NB4 (cell line): ENCODE data around the gene RIMS4.

Source experiments
- DNase-seq: peaks from one replicate; pipeline ENCODE4 v3.0.0; 2010; ENCODE audit warnings: low read depth
- H3K4me3 ChIP-seq: one replicate; pipeline ENCODE4 v1.5.1; 2011; ENCODE audit warnings: mild to moderate bottlenecking, low read depth, low read length, moderate library complexity
- CTCF ChIP-seq: IDR thresholded peaks from one replicate; pipeline ENCODE4 v1.5.1; 2012; ENCODE audit warnings: low read depth, low read length
- MAX ChIP-seq: IDR thresholded peaks from 2 replicates; pipeline ENCODE4 v1.6.1; 2011; ENCODE audit warnings: low read depth, low read length
- MYC ChIP-seq: IDR thresholded peaks from 2 replicates; pipeline ENCODE4 v1.6.1; 2011; ENCODE audit warnings: low read depth, low read length
- POLR2A ChIP-seq: IDR thresholded peaks from 2 replicates; pipeline ENCODE4 v1.6.1; 2011; ENCODE audit warnings: mild to moderate bottlenecking; ENCODE audit not compliant: insufficient read length; ENCODE audit errors: extremely low read depth

The RIMS4 gene

GRCh38 chr20:44841955-44842354 is 31.6 kb upstream of the RIMS4 start:
- no peak for DNase-seq
- no peak overlapping the region for H3K4me3 ChIP-seq
- TF ChIP-seq POLR2A (no peak), CTCF (no peak), MAX (no peak), MYC (no peak)

- TF ChIP-seq MYC (no peak), POLR2A (no peak), MAX (no peak), CTCF (no peak)
- DNase-seq, result no peak
- H3K4me3 ChIP-seq, result no peak overlapping the region
Measured at GRCh38 chr20:44840826-44841225, 30.5 kb upstream of the RIMS4 start.

- DNase-seq, result no peak
- TF ChIP-seq MYC (no peak), CTCF (no peak), POLR2A (no peak), MAX (no peak)
- no peak overlapping the region for H3K4me3 ChIP-seq
Measured at GRCh38 chr20:44839481-44839880, 29.1 kb upstream of the RIMS4 start.

- no peak for DNase-seq
- no peak overlapping the region for H3K4me3 ChIP-seq
- TF ChIP-seq MYC (no peak), MAX (no peak), CTCF (no peak), POLR2A (no peak)
Measured at GRCh38 chr20:44838521-44838920, 28.2 kb upstream of the RIMS4 start.

GRCh38 chr20:44837946-44838345 is 27.6 kb upstream of the RIMS4 start:
- no peak overlapping the region for H3K4me3 ChIP-seq
- DNase-seq, result no peak
- TF ChIP-seq POLR2A (no peak), MYC (no peak), MAX (no peak), CTCF (no peak)

GRCh38 chr20:44836601-44837120 is 26.3 kb upstream of the RIMS4 start:
- TF ChIP-seq MAX (no peak), CTCF (no peak), MYC (no peak), POLR2A (no peak)
- no peak overlapping the region for H3K4me3 ChIP-seq
- no peak for DNase-seq
